Measurements from ENCODE around the gene GTF3C2. TPM values are rescaled to one million over a fixed set of nuclear protein-coding genes. Genes with fewer than 3 reads are reported as not detected.

GTF3C2 gene
- total RNA-seq, 1 experiment from 2014 or later, result 109 TPM

- no peak overlapping the region for H2BK20ac ChIP-seq (ENCODE audit: low read depth, low read length, poor library complexity, severe bottlenecking)
- no peak for DNase-seq
Observed at GRCh38 chr2:27306136-27306535, 50.4 kb downstream of the GTF3C2 start.

More at GRCh38 chr2:27306136-27306535, 50.4 kb downstream of the GTF3C2 start:
- Histone ChIP-seq H2BK5ac (ENCODE audit: insufficient read length, low read length) (no peak overlapping the region), H3K23ac (ENCODE audit: insufficient read length, low read depth, low read length) (no peak overlapping the region), H3K79me2 (ENCODE audit: insufficient read depth, low read length) (no peaks in the 10 kb centered on the region), H3T11ph (ENCODE audit: low read length) (no peak overlapping the region), H4K5ac (ENCODE audit: insufficient read length, low read depth, low read length) (no peak overlapping the region), H2BK12ac (ENCODE audit: insufficient read length, low read depth, low read length) (no peak overlapping the region), H2BK120ac (ENCODE audit: low read depth, low read length, poor library complexity, severe bottlenecking) (no peak overlapping the region), H3K14ac (ENCODE audit: insufficient read depth, low read length) (no peak overlapping the region; the same call in 1 of the 2 replicates), H2BK15ac (ENCODE audit: low read depth, low read length) (no peak overlapping the region), H4K8ac (replicated peaks; ENCODE audit: insufficient read length, low read depth, low read length) (no peak overlapping the region), H3K18ac (ENCODE audit: insufficient read length, low read depth, low read length) (no peak overlapping the region), H2AK5ac (ENCODE audit: insufficient read length, low read length) (no peak overlapping the region), H3K9me3 (ENCODE audit: control insufficient read depth, low read depth, low read length) (no peaks in the 10 kb centered on the region), H3K27me3 (ENCODE audit: insufficient read depth, low read length) (peaks cover 21% of the 10 kb centered on the region), H3K56ac (ENCODE audit: insufficient read length, low read depth, low read length) (no peak overlapping the region), H3K4ac (ENCODE audit: low read depth, low read length) (no peak overlapping the region), H3K9ac (ENCODE audit: extremely low read depth, insufficient read length, low read length) (no peak overlapping the region), H3K27ac (ENCODE audit: insufficient read length, low read depth, low read length) (no peak overlapping the region), H3K4me1 (ENCODE audit: insufficient read depth, low read length) (no peaks in the 10 kb centered on the region), H3K4me2 (ENCODE audit: insufficient read depth, insufficient read length, low read length) (no peak overlapping the region), H4K20me1 (ENCODE audit: control insufficient read depth, insufficient read depth, insufficient read length) (no peaks in the 10 kb centered on the region), H2AFZ (ENCODE audit: low read length) (no peak overlapping the region), H3K23me2 (ENCODE audit: insufficient read length, low read depth, low read length, poor library complexity, severe bottlenecking) (peaks cover 9% of the 10 kb centered on the region), H3K79me1 (ENCODE audit: insufficient read depth, low read depth, low read length, poor library complexity, severe bottlenecking) (no peaks in the 10 kb centered on the region), H4K91ac (ENCODE audit: insufficient read length, low read depth, low read length) (no peak overlapping the region)
- no peak overlapping the region for H3K4me3 Mint-ChIP-seq
- H3K27ac Mint-ChIP-seq, result no peak overlapping the region
- H3K27me3 Mint-ChIP-seq (ENCODE audit: low read depth), result peaks cover 52% of the 10 kb centered on the region
- no CpG with 5 or more reads among the region's 26 CpGs for WGBS (ENCODE audit: extremely low coverage, insufficient read length, low lambda C conversion rate)
- H3K9me3 Mint-ChIP-seq, result no peaks in the 10 kb centered on the region
- no peak for TF ChIP-seq CTCF (conservative IDR thresholded peaks at IDR 0.05)
- H3K36me3 Mint-ChIP-seq (ENCODE audit: insufficient read depth in 1 of 3, low read depth in 3 of 3), result peaks cover 7 to 10% (median 9%) of the 10 kb centered on the region in 3 experiments; a peak in 6 of 7 replicates
- H3K4me1 Mint-ChIP-seq, result peaks cover 5 to 9% of the 10 kb centered on the region in 2 experiments
